ENCODE results near the gene ROPN1B. TPM values are rescaled to one million over a fixed set of nuclear protein-coding genes. Genes with fewer than 3 reads are reported as not detected.

The ROPN1B gene
- total and polyA plus RNA-seq, 10 donors, result not detected

GRCh38 chr3:126029241-126029640, 60.3 kb downstream of the ROPN1B start:
- DNase-seq, result no peak

GRCh38 chr3:126030455-126030854, 61.5 kb downstream of the ROPN1B start:
- DNase-seq, result no peak
- TF ChIP-seq POLR2A (IDR thresholded peaks at IDR 0.05), result no peak
- TF ChIP-seq CTCF (IDR thresholded peaks at IDR 0.05 in 8 of 11, conservative IDR thresholded peaks at IDR 0.05 in 3 of 11), result no peak
- TF ChIP-seq POLR2AphosphoS5 (IDR thresholded peaks at IDR 0.05), result no peak
- 80 to 88% (median 85%) methylated on average over 1 of the region's 1 CpG for WGBS, 5 donors
- intact Hi-C loops (cut with DNase I; ENCODE audit: low total_unique reads), result no loop called here
- peaks cover 2 to 86% (median 26%) of the 10 kb centered on the region in 6 donors for H3K36me3 ChIP-seq
- H3K4me3 ChIP-seq, result no peak overlapping the region
- H3K27me3 ChIP-seq (replicated peaks in 1 of 7), result no peaks in the 10 kb centered on the region
- no peak overlapping the region for H3K27ac ChIP-seq
- H3K9me3 ChIP-seq, result peaks cover 5 to 23% (median 19%) of the 10 kb centered on the region in 8 donors
- no peaks in the 10 kb centered on the region for H3K4me1 ChIP-seq

More at GRCh38 chr3:126029241-126029640, 60.3 kb downstream of the ROPN1B start:
- Histone ChIP-seq H3K27me3 (replicated peaks in 1 of 7) (no peaks in the 10 kb centered on the region), H3K36me3 (peaks cover 2 to 86% (median 32%) of the 10 kb centered on the region in 6 donors), H3K9me3 (peaks cover 5 to 23% (median 19%) of the 10 kb centered on the region in 8 donors), H3K4me3 (no peak overlapping the region), H3K27ac (no peak overlapping the region), H3K4me1 (no peaks in the 10 kb centered on the region)
- TF ChIP-seq POLR2AphosphoS5 (IDR thresholded peaks at IDR 0.05), result no peak
- no peak for TF ChIP-seq POLR2A (IDR thresholded peaks at IDR 0.05)
- no peak for TF ChIP-seq CTCF (IDR thresholded peaks at IDR 0.05 in 8 of 11, conservative IDR thresholded peaks at IDR 0.05 in 3 of 11)
- intact Hi-C loops (cut with DNase I; ENCODE audit: low total_unique reads), result no loop called here

GRCh38 chr3:126031981-126032471, 63.0 kb downstream of the ROPN1B start:
- H3K9me3 ChIP-seq, result peaks cover 5 to 23% (median 19%) of the 10 kb centered on the region in 8 donors
- no peak overlapping the region for H3K27ac ChIP-seq
- intact Hi-C loops (cut with DNase I; ENCODE audit: low total_unique reads), result no loop called here
- no peaks in the 10 kb centered on the region for H3K4me1 ChIP-seq
- H3K36me3 ChIP-seq, result peaks cover 2 to 77% (median 22%) of the 10 kb centered on the region in 6 donors
- DNase-seq, result no peak
- no peak for TF ChIP-seq POLR2AphosphoS5 (IDR thresholded peaks at IDR 0.05)
- TF ChIP-seq CTCF (IDR thresholded peaks at IDR 0.05 in 8 of 11, conservative IDR thresholded peaks at IDR 0.05 in 3 of 11), result no peak
- TF ChIP-seq POLR2A (IDR thresholded peaks at IDR 0.05), result no peak
- no peaks in the 10 kb centered on the region for H3K27me3 ChIP-seq (replicated peaks in 1 of 7)
- no peak overlapping the region for H3K4me3 ChIP-seq
- WGBS, 5 donors, result 88 to 95% (median 92%) methylated on average over 9 of the region's 9 CpGs

Small RNA genes lying within 50 kb of the gene (small RNA-seq; reads per million reads assigned to genes)
- 0 reads per million in 4 donors for gene AC092903.1

Other genes with a start within 250 kb of the ROPN1B start
- gene SLC41A3, start 114.9 kb downstream of the ROPN1B start, total RNA-seq, result 10 to 100 TPM; 28.9 to 43.7 (median 35.7) TPM
- gene SLC41A3, start 114.9 kb downstream of the ROPN1B start, polyA plus RNA-seq, result 10 to 100 TPM; 16.3 to 19.9 (median 19.4) TPM
- gene ALDH1L1, start 211.4 kb downstream of the ROPN1B start, total RNA-seq, result 1 to 10 TPM in 1 of 7 donors, under 1 TPM in 3, not detected in 3; 0.09 to 1.3 (median 0.38) TPM
- under 1 TPM; 0.13 to 0.35 (median 0.29) TPM for gene ALDH1L1, start 211.4 kb downstream of the ROPN1B start, polyA plus RNA-seq